Heart left ventricle (tissue), 16 donors: ENCODE data around the gene NEK8. TPM values are rescaled to one million over a fixed set of nuclear protein-coding genes. Genes with fewer than 3 reads are reported as not detected.

Source experiments
- ATAC-seq, 4 donors: fragments of 200-7000 bp; cut with Tn5 transposase; one replicate each; pipeline ENCODE4 v1.9.1; 2020 to 2022; ENCODE audit warnings: moderate library complexity in 4 of 4, mild to moderate bottlenecking in 3 of 4, moderate number of reproducible peaks in 1 of 4
- DNase-seq, 5 donors: peaks; one replicate each; pipeline ENCODE4 v3.0.0-alpha.2; 2020
- H3K27ac ChIP-seq, 12 donors: fragments of 200-600 bp; sonication (generic) in 4 of 12; one replicate each; pipeline versions ENCODE4 v1.5.0 to v1.8.0; 2016 to 2022; ENCODE audit warnings: mild to moderate bottlenecking in 2 of 12
- H3K27me3 ChIP-seq, 9 donors: fragments of 200-600 bp; sonication (generic) in 2 of 9; one replicate each; pipeline versions ENCODE4 v1.5.1 to v1.8.0; 2016 to 2022; ENCODE audit warnings: mild to moderate bottlenecking in 3 of 9
- H3K36me3 ChIP-seq, 9 donors: fragments of 200-600 bp; sonication (generic) in 2 of 9; one replicate each; pipeline versions ENCODE4 v1.5.0 to v1.8.0; 2018 to 2022; ENCODE audit warnings: mild to moderate bottlenecking in 2 of 9
- H3K4me1 ChIP-seq, 12 donors: fragments of 200-600 bp; sonication (generic) in 4 of 12; one replicate each; pipeline versions ENCODE4 v1.5.0 to v1.8.0; 2016 to 2022; ENCODE audit warnings: mild to moderate bottlenecking in 3 of 12
- H3K4me3 ChIP-seq, 12 donors: fragments of 200-600 bp; sonication (generic) in 4 of 12; one replicate each; pipeline versions ENCODE4 v1.5.0 to v1.8.0; 2017 to 2022; ENCODE audit warnings: mild to moderate bottlenecking in 9 of 12, moderate library complexity in 4 of 12
- H3K9me3 ChIP-seq, 12 donors: fragments of 200-600 bp; sonication (generic) in 4 of 12; one replicate each; pipeline versions ENCODE4 v1.5.0 to v1.8.0; 2016 to 2022; ENCODE audit warnings: mild to moderate bottlenecking in 1 of 12
- POLR2A ChIP-seq, 2 donors: fragments of 450-650 bp; IDR thresholded peaks; one replicate each; pipeline ENCODE4 v1.6.1; 2017; ENCODE audit warnings: antibody characterized with exemption in 2 of 2, mild to moderate bottlenecking in 2 of 2, moderate library complexity in 2 of 2
- WGBS, 4 donors: extraction: QIAGEN DNeasy Blood & Tissue Kit in 2 of 4; methylation state at CpG; one replicate each; pipeline versions ENCODE4 v1.1.5 to v1.1.7; 2013 to 2018; 5-methylcytosine and 5-hydroxymethylcytosine counted together
- intact Hi-C, 10 donors: fragments of 100-400 bp; cut with DNase I; formaldehyde crosslinking; loops; one replicate each; pipeline versions ENCODE4 v1.11.1 to v1.14.2; 2022
- polyA plus RNA-seq, 2 donors: library from polyadenylated mRNA; stranded (reverse); fragments of 200-250 nt; gene quantifications; one replicate each; pipeline ENCODE4 v1.2.3, GENCODE V29; 2013
- total RNA-seq, 9 donors: library from RNA; depleted of rRNA in 2 of 9; stranded (reverse); fragments of >200 nt in 2 of 9; fragmentation: NEBNext Ultra II Directional in 3 of 9; extraction: Animal tissue kit (Norgen Biotek cat#: 25700) in 3 of 9; gene quantifications; one replicate each; pipeline versions ENCODE4 v1.1.0 to v1.2.4, GENCODE V29; 2016 to 2023
- TF ChIP-seq, protein P1 (sequence below), 12 donors: fragments of 200-600 bp; sonication (generic) in 4 of 12; IDR thresholded peaks; one replicate each; pipeline versions ENCODE4 v1.5.0 to v1.8.0; 2018 to 2022; ENCODE audit warnings: antibody characterized with exemption in 12 of 12, mild to moderate bottlenecking in 5 of 12
- donor health status: ischemic (EF 13 %, LVEDD 7.1; RV severe dilation, severe dysfunction).
- donor health status: healthy with polysubstance abuse.
- donor health status: DM: no; HTN: yes; CAD: no.
- donor health status: DM: no; HTN: no; CAD: no.
- donor health status: ischemic (EF 25% LVEDD 6.9; RV normal size, moderate dysfunction).
- donor health status: ischemic (EF 25% LVEDD 5.7; RV mildly dilated, moderate dysfunction).
- donor health status: healthy.
- donor health status: DM: yes; HTN: yes; CAD: no.
- donor health status: ischemic (EF 35%, LVEDD 5.7; RV mildly dilated, moderate dysfunction).
- donor health status: nonischemic (EF 11% LVEDD 7.7; RV severe dilation, severe dysfunction).
- donor health status: DM: yes; HTN: yes; CAD: no.
- donor health status: PGD.
- donor health status: ischemic (EF 29% LVEDD 5.4; RV normal size, mild dysfunction).
- donor health status: nonischemic (EF 23%, LVEDD 6.1; RV moderate dilation, normal function).

NEK8 gene
- total and polyA plus RNA-seq, 11 donors, result 0.28 to 2.8 (median 1.1) TPM

GRCh38 chr17:28788100-28788499, 59.5 kb downstream of the NEK8 start:
- Histone ChIP-seq H3K27me3 (no peaks in the 10 kb centered on the region), H3K9me3 (no peaks in the 10 kb centered on the region), H3K27ac (no peak overlapping the region), H3K36me3 (peaks cover 0 to 4% (median 0%) of the 10 kb centered on the region in 9 donors), H3K4me3 (no peak overlapping the region), H3K4me1 (no peaks in the 10 kb centered on the region)
- intact Hi-C loops, result no loop called here
- TF ChIP-seq POLR2A (IDR thresholded peaks at IDR 0.05), result no peak
- TF ChIP-seq, protein P1, sequence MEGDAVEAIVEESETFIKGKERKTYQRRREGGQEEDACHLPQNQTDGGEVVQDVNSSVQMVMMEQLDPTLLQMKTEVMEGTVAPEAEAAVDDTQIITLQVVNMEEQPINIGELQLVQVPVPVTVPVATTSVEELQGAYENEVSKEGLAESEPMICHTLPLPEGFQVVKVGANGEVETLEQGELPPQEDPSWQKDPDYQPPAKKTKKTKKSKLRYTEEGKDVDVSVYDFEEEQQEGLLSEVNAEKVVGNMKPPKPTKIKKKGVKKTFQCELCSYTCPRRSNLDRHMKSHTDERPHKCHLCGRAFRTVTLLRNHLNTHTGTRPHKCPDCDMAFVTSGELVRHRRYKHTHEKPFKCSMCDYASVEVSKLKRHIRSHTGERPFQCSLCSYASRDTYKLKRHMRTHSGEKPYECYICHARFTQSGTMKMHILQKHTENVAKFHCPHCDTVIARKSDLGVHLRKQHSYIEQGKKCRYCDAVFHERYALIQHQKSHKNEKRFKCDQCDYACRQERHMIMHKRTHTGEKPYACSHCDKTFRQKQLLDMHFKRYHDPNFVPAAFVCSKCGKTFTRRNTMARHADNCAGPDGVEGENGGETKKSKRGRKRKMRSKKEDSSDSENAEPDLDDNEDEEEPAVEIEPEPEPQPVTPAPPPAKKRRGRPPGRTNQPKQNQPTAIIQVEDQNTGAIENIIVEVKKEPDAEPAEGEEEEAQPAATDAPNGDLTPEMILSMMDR (IDR thresholded peaks at IDR 0.05), result no peak
- ATAC-seq (no peak), DNase-seq (no peak)
- 93 to 97% (median 96%) methylated on average over 4 of the region's 4 CpGs for WGBS, 4 donors

Other genes starting within 250 kb of the NEK8 start
- gene FOXN1, start 222.4 kb upstream of the NEK8 start, total RNA-seq, result not detected
- gene FOXN1, start 222.4 kb upstream of the NEK8 start, polyA plus RNA-seq, result not detected
- gene UNC119, start 176.2 kb upstream of the NEK8 start, total RNA-seq, result 10 to 100 TPM; 12.8 to 30.7 (median 19.2) TPM
- 10 to 100 TPM; 18.4 to 23.7 TPM for gene UNC119, start 176.2 kb upstream of the NEK8 start, polyA plus RNA-seq
- gene PIGS, start 157.3 kb upstream of the NEK8 start, total RNA-seq, result 10 to 100 TPM; 44.7 to 83.1 (median 55.1) TPM
- gene PIGS, start 157.3 kb upstream of the NEK8 start, polyA plus RNA-seq, result 10 to 100 TPM; 10.4 to 88.4 TPM
- 100 to 1,000 TPM; 154 to 677 (median 224) TPM for gene ALDOC, start 151.9 kb upstream of the NEK8 start, total RNA-seq
- 100 to 1,000 TPM; 179 to 220 TPM for gene ALDOC, start 151.9 kb upstream of the NEK8 start, polyA plus RNA-seq
- 10 to 100 TPM in 1 of 9 donors, 1 to 10 TPM in 4, under 1 TPM in 4; 0.39 to 11.6 (median 1.5) TPM for gene SPAG5, start 129.8 kb upstream of the NEK8 start, total RNA-seq
- gene SPAG5, start 129.8 kb upstream of the NEK8 start, polyA plus RNA-seq, result 1 to 10 TPM in 1 of 2 donors, under 1 TPM in 1; 0.42 to 1.2 TPM
- 1 to 10 TPM; 2.8 to 8.3 (median 4.7) TPM for gene RSKR, start 114.6 kb upstream of the NEK8 start, total RNA-seq
- 1 to 10 TPM; 3.6 to 3.9 TPM for gene RSKR, start 114.6 kb upstream of the NEK8 start, polyA plus RNA-seq
- 100 to 1,000 TPM in 2 of 9 donors, 10 to 100 TPM in 7; 63.6 to 116 (median 74.1) TPM for gene BLTP2, start 83.6 kb upstream of the NEK8 start, total RNA-seq
- gene BLTP2, start 83.6 kb upstream of the NEK8 start, polyA plus RNA-seq, result 10 to 100 TPM; 19.8 to 44.9 TPM
- gene SDF2, start 66.9 kb upstream of the NEK8 start, total RNA-seq, result 10 to 100 TPM; 19.6 to 39.1 (median 34.2) TPM
- gene SDF2, start 66.9 kb upstream of the NEK8 start, polyA plus RNA-seq, result 10 to 100 TPM; 21.9 to 58.6 TPM
- gene SUPT6H, start 66.6 kb upstream of the NEK8 start, total RNA-seq, result 10 to 100 TPM; 37.2 to 91.6 (median 49.1) TPM
- gene SUPT6H, start 66.6 kb upstream of the NEK8 start, polyA plus RNA-seq, result 10 to 100 TPM; 31.7 to 34.5 TPM
- 1 to 10 TPM in 6 of 9 donors, under 1 TPM in 3; 0.65 to 2.3 (median 1.0) TPM for gene PROCA1, start 16.9 kb upstream of the NEK8 start, total RNA-seq
- gene PROCA1, start 16.9 kb upstream of the NEK8 start, polyA plus RNA-seq, result 1 to 10 TPM in 1 of 2 donors, under 1 TPM in 1; 0.64 to 2.6 TPM
- gene RAB34, start 10.9 kb upstream of the NEK8 start, total RNA-seq, result 10 to 100 TPM; 11.5 to 31.7 (median 14.9) TPM
- gene RAB34, start 10.9 kb upstream of the NEK8 start, polyA plus RNA-seq, result 10 to 100 TPM; 17.7 to 25.1 TPM
- gene RPL23A, start 8.8 kb upstream of the NEK8 start, total RNA-seq, result 1,000 to 10,000 TPM in 1 of 9 donors, 100 to 1,000 TPM in 8; 255 to 1,006 (median 869) TPM
- 1,000 to 10,000 TPM in 1 of 2 donors, 100 to 1,000 TPM in 1; 458 to 1,439 TPM for gene RPL23A, start 8.8 kb upstream of the NEK8 start, polyA plus RNA-seq
- gene TLCD1, start 2.6 kb upstream of the NEK8 start, total RNA-seq, result 1 to 10 TPM in 7 of 9 donors, under 1 TPM in 2; 0.52 to 4.8 (median 1.7) TPM
- 10 to 100 TPM in 1 of 2 donors, 1 to 10 TPM in 1; 2.5 to 11.7 TPM for gene TLCD1, start 2.6 kb upstream of the NEK8 start, polyA plus RNA-seq
- 10 to 100 TPM in 1 of 9 donors, 1 to 10 TPM in 8; 1.5 to 11.5 (median 2.7) TPM for gene TRAF4, start 15.2 kb downstream of the NEK8 start, total RNA-seq
- gene TRAF4, start 15.2 kb downstream of the NEK8 start, polyA plus RNA-seq, result 1 to 10 TPM; 1.9 to 4.5 TPM
- gene FAM222B, start 114.0 kb downstream of the NEK8 start, total RNA-seq, result 10 to 100 TPM; 14.4 to 33.2 (median 16.7) TPM
- 10 to 100 TPM in 1 of 2 donors, 1 to 10 TPM in 1; 9.2 to 28.1 TPM for gene FAM222B, start 114.0 kb downstream of the NEK8 start, polyA plus RNA-seq
- gene ERAL1, start 126.2 kb downstream of the NEK8 start, total RNA-seq, result 10 to 100 TPM; 28.0 to 78.2 (median 41.1) TPM
- gene ERAL1, start 126.2 kb downstream of the NEK8 start, polyA plus RNA-seq, result 10 to 100 TPM; 35.5 to 63.9 TPM
- 100 to 1,000 TPM in 3 of 9 donors, 10 to 100 TPM in 6; 81.1 to 139 (median 95.2) TPM for gene FLOT2, start 168.9 kb downstream of the NEK8 start, total RNA-seq
- 10 to 100 TPM; 52.7 to 68.5 TPM for gene FLOT2, start 168.9 kb downstream of the NEK8 start, polyA plus RNA-seq
- gene DHRS13, start 174.3 kb downstream of the NEK8 start, total RNA-seq, result 1 to 10 TPM; 2.2 to 4.8 (median 2.6) TPM
- 1 to 10 TPM; 3.6 to 6.3 TPM for gene DHRS13, start 174.3 kb downstream of the NEK8 start, polyA plus RNA-seq
- gene PHF12, start 222.7 kb downstream of the NEK8 start, total RNA-seq, result 10 to 100 TPM; 13.3 to 31.2 (median 21.5) TPM
- 10 to 100 TPM in 1 of 2 donors, 1 to 10 TPM in 1; 8.2 to 10.4 TPM for gene PHF12, start 222.7 kb downstream of the NEK8 start, polyA plus RNA-seq